Neural progenitor cell (in vitro differentiated cells): ENCODE results near the gene SLC9A3. TPM values are rescaled to one million over a fixed set of nuclear protein-coding genes. Genes with fewer than 3 reads are reported as not detected.

Experiments used
- DNase-seq: peaks from one replicate; pipeline ENCODE4 v3.0.0-alpha.2; 2016; ENCODE audit warnings: low spot score
- H2AFZ ChIP-seq: fragments of 200-600 bp; sonication (generic); replicated peaks from 2 replicates; pipeline ENCODE4 v1.6.1; 2016; ENCODE audit warnings: antibody characterized with exemption
- H3F3A ChIP-seq: fragments of 200-600 bp; sonication (generic); 2 replicates; pipeline ENCODE4 v1.6.1; 2016; ENCODE audit warnings: antibody characterized with exemption, low read depth
- H3K27ac ChIP-seq: fragments of 200-600 bp; sonication (generic); 2 replicates; pipeline ENCODE4 v1.5.1; 2016; ENCODE audit warnings: mild to moderate bottlenecking
- H3K27me3 ChIP-seq: fragments of 200-600 bp; sonication (generic); 2 replicates; pipeline ENCODE4 v1.6.1; 2016; ENCODE audit warnings: mild to moderate bottlenecking, moderate library complexity
- H3K36me3 ChIP-seq: fragments of 200-600 bp; sonication (generic); 2 replicates; pipeline ENCODE4 v1.5.1; 2016
- H3K4me1 ChIP-seq: fragments of 200-600 bp; sonication (generic); 2 replicates; pipeline ENCODE4 v1.6.1; 2016; ENCODE audit warnings: mixed run types
- H3K4me2 ChIP-seq: fragments of 200-600 bp; sonication (generic); 2 replicates; pipeline ENCODE4 v1.6.1; 2016
- H3K4me3 ChIP-seq: fragments of 200-600 bp; sonication (generic); 2 replicates; pipeline ENCODE4 v1.5.1; 2016
- H3K79me2 ChIP-seq: fragments of 200-600 bp; sonication (generic); 2 replicates; pipeline ENCODE4 v1.6.1; 2016; ENCODE audit warnings: low read depth
- H3K9ac ChIP-seq: fragments of 200-600 bp; sonication (generic); 2 replicates; pipeline ENCODE4 v1.6.1; 2016
- H3K9me3 ChIP-seq: fragments of 200-600 bp; sonication (generic); 2 replicates; pipeline ENCODE4 v1.5.1; 2016; ENCODE audit warnings: low read depth
- H4K20me1 ChIP-seq: fragments of 200-600 bp; sonication (generic); 2 replicates; pipeline ENCODE4 v1.6.1; 2016; ENCODE audit warnings: low read depth
- H3K27ac Mint-ChIP-seq: 3 replicates; pipeline ENCODE4 v1.8.0; 2021; ENCODE audit warnings: mixed read lengths
- H3K27me3 Mint-ChIP-seq: 2 replicates; pipeline ENCODE4 v1.8.0; 2022; ENCODE audit warnings: low read depth, mild to moderate bottlenecking, inconsistent platforms, moderate library complexity, mixed read lengths; ENCODE audit not compliant: insufficient read depth
- H3K36me3 Mint-ChIP-seq: 3 replicates; pipeline ENCODE4 v1.8.0; 2021; ENCODE audit warnings: mixed read lengths
- H3K4me1 Mint-ChIP-seq: 3 replicates; pipeline ENCODE4 v1.8.0; 2021; ENCODE audit warnings: mixed read lengths
- H3K4me3 Mint-ChIP-seq: 3 replicates; pipeline ENCODE4 v1.8.0; 2021; ENCODE audit warnings: mild to moderate bottlenecking, moderate library complexity, mixed read lengths
- H3K9me3 Mint-ChIP-seq: 3 replicates; pipeline ENCODE4 v1.8.0; 2020; ENCODE audit warnings: mixed read lengths
- CTCF ChIP-seq: fragments of 200-600 bp; sonication (generic); IDR thresholded peaks from 2 replicates; pipeline ENCODE4 v1.5.1; 2017; ENCODE audit warnings: antibody characterized with exemption, mild to moderate bottlenecking
- EZH2 ChIP-seq: fragments of 200-600 bp; sonication (generic); IDR thresholded peaks from 2 replicates; pipeline ENCODE4 v1.6.1; 2017; ENCODE audit warnings: antibody characterized with exemption, mild to moderate bottlenecking, moderate library complexity
- EZH2phosphoT487 ChIP-seq: fragments of 200-600 bp; sonication (generic); IDR thresholded peaks from 2 replicates; pipeline ENCODE4 v1.6.1; 2017; ENCODE audit warnings: antibody characterized with exemption
- total RNA-seq: library from RNA; depleted of rRNA; stranded (reverse); fragments of >200 nt; gene quantifications from 2 replicates; pipeline ENCODE4 v1.2.3, GENCODE V29; 2015; ENCODE audit warnings: low replicate concordance

Gene SLC9A3
- total RNA-seq, 1 donor from 2014 or later, result 1.4 TPM

GRCh38 chr5:446066-446882 lies 78.0 kb downstream of the SLC9A3 start:
- Histone ChIP-seq H3K4me3 (no peak overlapping the region), H3K79me2 (peaks cover 20% of the 10 kb centered on the region), H3K36me3 (peaks cover 6% of the 10 kb centered on the region), H4K20me1 (no peaks in the 10 kb centered on the region), H3F3A (no peaks in the 10 kb centered on the region), H3K9me3 (peaks cover 6% of the 10 kb centered on the region), H3K27me3 (no peaks in the 10 kb centered on the region), H3K27ac (no peak overlapping the region), H3K4me2 (no peak overlapping the region), H3K9ac (no peak overlapping the region), H2AFZ (no peak overlapping the region), H3K4me1 (peaks cover 12% of the 10 kb centered on the region)
- peaks cover 4% of the 10 kb centered on the region for H3K27me3 Mint-ChIP-seq
- peak overlapping the region; percentile 1 for H3K27ac Mint-ChIP-seq
- H3K4me3 Mint-ChIP-seq, result peak overlapping the region; percentile 42
- no peak for DNase-seq
- H3K36me3 Mint-ChIP-seq, result peaks cover 39% of the 10 kb centered on the region
- peaks cover 2% of the 10 kb centered on the region for H3K9me3 Mint-ChIP-seq
- H3K4me1 Mint-ChIP-seq, result peaks cover 21% of the 10 kb centered on the region
- TF ChIP-seq CTCF (no peak), EZH2phosphoT487 (no peak), EZH2 (no peak)

- DNase-seq, result no peak
- no peak overlapping the region for H3K27ac ChIP-seq
- no peaks in the 10 kb centered on the region for H3K36me3 ChIP-seq
- TF ChIP-seq EZH2 (no peak), CTCF (no peak), EZH2phosphoT487 (no peak)
- peaks cover 2% of the 10 kb centered on the region for H3K9me3 Mint-ChIP-seq
- no peak overlapping the region for H3K4me2 ChIP-seq
- H3K9ac ChIP-seq, result no peak overlapping the region
- H3K27me3 ChIP-seq, result no peaks in the 10 kb centered on the region
- H2AFZ ChIP-seq, result no peak overlapping the region
- peak overlapping the region; percentile 1 for H3K27ac Mint-ChIP-seq
- H3K4me3 ChIP-seq, result no peak overlapping the region
- H3K36me3 Mint-ChIP-seq, result peaks cover 32% of the 10 kb centered on the region
- no peaks in the 10 kb centered on the region for H3F3A ChIP-seq
- H4K20me1 ChIP-seq, result no peaks in the 10 kb centered on the region
- peaks cover 12% of the 10 kb centered on the region for H3K4me1 ChIP-seq
- peak overlapping the region; percentile 42 for H3K4me3 Mint-ChIP-seq
- no peaks in the 10 kb centered on the region for H3K9me3 ChIP-seq
- H3K27me3 Mint-ChIP-seq, result peaks cover 4% of the 10 kb centered on the region
- H3K4me1 Mint-ChIP-seq, result peaks cover 21% of the 10 kb centered on the region
- peaks cover 20% of the 10 kb centered on the region for H3K79me2 ChIP-seq
These were observed 78.7 kb downstream of the SLC9A3 start for GRCh38 chr5:445591-445990.

- Mint-ChIP-seq H3K4me3 (peak overlapping the region; percentile 99), H3K9me3 (no peaks in the 10 kb centered on the region), H3K27me3 (peaks cover 4% of the 10 kb centered on the region), H3K4me1 (peaks cover 21% of the 10 kb centered on the region), H3K27ac (no peak overlapping the region), H3K36me3 (peaks cover 20% of the 10 kb centered on the region)
- Histone ChIP-seq H3K36me3 (no peaks in the 10 kb centered on the region), H3F3A (no peaks in the 10 kb centered on the region), H4K20me1 (no peaks in the 10 kb centered on the region), H3K4me3 (peak overlapping the region; percentile 92), H3K9me3 (no peaks in the 10 kb centered on the region), H2AFZ (no peak overlapping the region), H3K27ac (no peak overlapping the region), H3K4me1 (peaks cover 12% of the 10 kb centered on the region), H3K27me3 (no peaks in the 10 kb centered on the region), H3K9ac (no peak overlapping the region), H3K4me2 (peak overlapping the region; percentile 100), H3K79me2 (peaks cover 20% of the 10 kb centered on the region)
- TF ChIP-seq EZH2 (no peak), CTCF (no peak), EZH2phosphoT487 (no peak)
- no peak for DNase-seq
These were observed 80.0 kb downstream of the SLC9A3 start for GRCh38 chr5:444226-444625.
